ENCODE measurements around the gene BLOC1S1. TPM values are rescaled to one million over a fixed set of nuclear protein-coding genes. Genes with fewer than 3 reads are reported as not detected.

Gene BLOC1S1
- total and polyA plus RNA-seq, 7 donors = 173 to 655 (median 355) TPM

DNA sequence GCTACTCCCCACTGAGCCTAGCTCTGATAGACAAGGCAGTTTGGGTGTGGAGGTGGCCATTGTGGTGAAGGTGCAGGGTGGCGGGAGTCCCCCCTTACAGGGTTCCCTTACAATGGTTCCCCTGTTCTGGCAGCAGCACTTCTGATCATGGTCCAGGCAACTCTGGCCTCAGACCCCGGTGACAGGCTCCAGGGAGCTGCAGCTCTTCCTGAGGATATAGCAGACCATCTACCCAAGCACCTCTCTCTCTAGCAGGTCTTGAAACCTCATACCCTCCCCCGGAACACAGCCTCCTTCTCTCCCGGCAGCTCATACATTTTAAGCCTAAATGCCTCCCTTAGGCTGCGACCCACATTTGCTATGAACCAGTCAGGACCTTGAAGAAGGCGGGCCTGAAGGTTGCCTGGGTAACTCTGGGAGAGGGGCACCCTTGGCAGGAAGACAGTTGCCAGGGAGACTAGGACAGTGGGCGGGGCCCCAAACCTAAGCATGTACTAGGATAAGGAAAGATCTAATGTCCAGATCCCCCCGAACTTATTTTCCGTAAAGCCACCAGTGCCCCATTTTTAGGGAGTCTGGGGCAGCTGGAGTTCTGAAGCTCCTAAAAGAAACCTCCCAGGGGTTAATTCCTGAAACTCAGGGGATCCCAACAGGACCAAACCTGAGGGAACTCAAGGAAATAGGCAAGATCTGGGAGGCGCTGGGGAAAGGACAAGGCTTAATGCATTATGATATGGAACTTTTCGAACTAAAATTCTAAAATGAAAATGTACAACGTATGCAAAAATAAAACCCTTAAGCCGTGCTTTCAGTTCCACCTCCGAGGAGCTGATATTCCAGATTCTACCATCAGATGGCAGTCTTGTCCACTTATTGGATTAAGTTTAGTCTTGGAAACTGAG lies 22.5 kb downstream of the BLOC1S1 start:
- intact Hi-C loops (cut with DNase I) = loop anchor here (1.0 to 5.0 kb wide), 3 partner anchors 58 to 202 kb away; partner anchors contain the start of genes ORMDL2 and SARNP
- peak; percentile 91 for DNase-seq

GRCh38 chr12:55739025-55739378 lies 23.2 kb downstream of the BLOC1S1 start:
- peak overlapping the region in 2 of 4 donors; percentile 78 to 82 for H3K27ac ChIP-seq
- DNase-seq = no peak
- WGBS, 2 donors = 51 to 88% methylated on average over 2 of the region's 2 CpGs
- intact Hi-C loops (cut with DNase I) = loop anchor here (1.0 to 5.0 kb wide), 3 partner anchors 58 to 201 kb away; partner anchors contain the start of genes ORMDL2 and SARNP
- no peaks in the 10 kb centered on the region for H3K27me3 ChIP-seq
- no peaks in the 10 kb centered on the region for H3K9me3 ChIP-seq
- peaks cover 0 to 34% (median 25%) of the 10 kb centered on the region in 4 donors for H3K4me1 ChIP-seq
- no peaks in the 10 kb centered on the region for H3K36me3 ChIP-seq
- TF ChIP-seq EP300 (IDR thresholded peaks at IDR 0.05) (no peak), POLR2AphosphoS5 (IDR thresholded peaks at IDR 0.05) (no peak), POLR2A (IDR thresholded peaks at IDR 0.05) (no peak)
- peak overlapping the region in 3 of 4 donors; percentile 51 to 62 (median 54) for H3K4me3 ChIP-seq

More for the DNA sequence above, 22.5 kb downstream of the BLOC1S1 start:
- TF ChIP-seq EP300 (IDR thresholded peaks at IDR 0.05) = no peak
- peak in 2 of 4 donors; percentile 10 to 11 for TF ChIP-seq POLR2AphosphoS5 (IDR thresholded peaks at IDR 0.05)
- peak; percentile 78 to 95 (median 88) for TF ChIP-seq CTCF (IDR thresholded peaks at IDR 0.05)
- Histone ChIP-seq H3K9me3 (no peaks in the 10 kb centered on the region), H3K27ac (peak overlapping the region; percentile 78 to 83 (median 80)), H3K4me1 (peaks cover 0 to 28% (median 20%) of the 10 kb centered on the region in 4 donors), H3K4me3 (peak overlapping the region; percentile 39 to 62 (median 52)), H3K27me3 (no peaks in the 10 kb centered on the region), H3K36me3 (no peaks in the 10 kb centered on the region)
- 2 to 3% methylated on average over 14 of the region's 14 CpGs for WGBS, 2 donors

GRCh38 chr12:55741931-55742680 lies 26.3 kb downstream of the BLOC1S1 start:
- peak; percentile 50 for DNase-seq
- Histone ChIP-seq H3K4me1 (peaks cover 0 to 54% (median 45%) of the 10 kb centered on the region in 4 donors), H3K27ac (peak overlapping the region; percentile 76 to 85 (median 78)), H3K4me3 (peak overlapping the region in 3 of 4 donors; percentile 58 to 67 (median 63)), H3K27me3 (no peaks in the 10 kb centered on the region), H3K36me3 (no peaks in the 10 kb centered on the region), H3K9me3 (no peaks in the 10 kb centered on the region)
- 15 to 32% methylated on average over 3 of the region's 3 CpGs for WGBS, 2 donors
- TF ChIP-seq EP300 (IDR thresholded peaks at IDR 0.05) = no peak
- no peak for TF ChIP-seq POLR2AphosphoS5 (IDR thresholded peaks at IDR 0.05)
- no peak for TF ChIP-seq POLR2A (IDR thresholded peaks at IDR 0.05)
- no peak for TF ChIP-seq CTCF (IDR thresholded peaks at IDR 0.05)
- intact Hi-C loops (cut with DNase I) = loop anchor here (5.0 kb wide), 2 partner anchors 185 to 300 kb away; partner anchors contain the start of genes PYM1 and RPS26

DNA sequence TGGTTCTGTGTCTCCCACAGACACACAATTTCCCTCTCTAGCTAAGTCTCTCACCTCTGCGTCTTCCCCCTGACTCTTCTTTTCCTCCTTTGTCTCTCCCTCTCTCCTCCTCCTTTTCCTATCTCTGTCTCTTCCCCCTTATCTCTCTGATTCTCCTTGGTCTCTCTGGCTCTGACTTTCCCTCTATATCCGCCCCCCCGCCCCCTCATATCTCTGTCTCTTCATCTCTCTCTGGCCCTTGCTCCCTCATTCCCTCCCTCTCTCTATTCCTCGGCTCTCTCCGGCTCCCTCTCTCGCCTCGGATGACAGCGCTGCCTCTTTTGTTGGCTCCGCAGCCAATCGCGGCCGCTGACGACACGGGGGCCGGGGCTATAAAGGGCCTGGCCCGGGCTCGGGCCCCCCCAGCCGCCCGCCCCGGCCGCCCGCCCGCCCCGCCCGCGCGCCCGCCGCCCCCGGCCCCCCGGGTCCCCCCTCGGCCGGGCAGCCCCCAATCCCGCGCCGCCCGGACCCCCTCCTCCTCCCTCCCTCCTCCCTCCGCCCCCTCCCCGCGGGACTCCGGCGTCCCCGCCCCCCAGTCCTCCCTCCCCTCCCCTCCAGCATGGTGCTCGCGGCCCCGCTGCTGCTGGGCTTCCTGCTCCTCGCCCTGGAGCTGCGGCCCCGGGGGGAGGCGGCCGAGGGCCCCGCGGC lies 27.0 kb downstream of the BLOC1S1 start, which contains the start of gene GDF11:
GDF11 (plus strand) TSS at position 404 of the 687 bp plus-strand sequence; CDS start at position 599, 195 bp downstream.
- WGBS, 2 donors = 1% methylated on average over 42 to 51 of the region's 53 CpGs
- Histone ChIP-seq H3K9me3 (no peaks in the 10 kb centered on the region), H3K27ac (peak within 1 kb of the TSS; percentile 76 to 85 (median 78)), H3K27me3 (no peaks in the 10 kb centered on the region), H3K4me3 (peak within 1 kb of the TSS; percentile 45 to 67 (median 60)), H3K36me3 (no peaks in the 10 kb centered on the region), H3K4me1 (peaks cover 0 to 47% (median 39%) of the 10 kb centered on the region in 4 donors)
- intact Hi-C loops (cut with DNase I) = loop anchor here (5.0 kb wide), 2 partner anchors 184 to 299 kb away; partner anchors contain the start of genes PYM1 and RPS26
- TF ChIP-seq POLR2A (IDR thresholded peaks at IDR 0.05) = peak in 1 of 2 donors; percentile 31
- TF ChIP-seq POLR2AphosphoS5 (IDR thresholded peaks at IDR 0.05) = peak; percentile 55 to 98 (median 80)
- TF ChIP-seq CTCF (IDR thresholded peaks at IDR 0.05) = no peak
- TF ChIP-seq EP300 (IDR thresholded peaks at IDR 0.05) = no peak
- peak; percentile 94 for DNase-seq

Data from sigmoid colon (tissue), 7 donors.